IMR-90 (cell line): ENCODE results near the gene MRPS10. TPM values are rescaled to one million over a fixed set of nuclear protein-coding genes. Genes with fewer than 3 reads are reported as not detected.

Source experiments
- ATAC-seq: fragments of 200-7000 bp; cut with Tn5 transposase; 2 replicates; pipeline ENCODE4 v1.9.1; 2020; ENCODE audit warnings: low read depth, mild to moderate bottlenecking, moderate library complexity
- BruUV-seq: library from RNA; stranded (reverse); fragments of 400-500 nt; replicated peaks from 2 replicates; lab custom pipeline; 2021; lab: Mats Ljungman, UMichigan
- CTCF ChIA-PET: fragments of 300-600 bp; formaldehyde crosslinking; extraction: SDS; loops from one replicate; lab custom pipeline; 2021; ENCODE audit warnings: antibody characterized with exemption; lab: Yijun Ruan, JAX
- POLR2A ChIA-PET: fragments of 300-600 bp; sonication (Branson Sonifier 250); formaldehyde crosslinking; loops from one replicate; lab custom pipeline; 2022; ENCODE audit warnings: antibody characterized with exemption; ENCODE audit not compliant: unreplicated experiment; lab: Charles Lee
- DNase-seq: peaks from one replicate; pipeline ENCODE4 v3.0.0; 2013
- H2AFZ ChIP-seq: replicated peaks from 2 replicates; pipeline ENCODE3; 2013; ENCODE audit warnings: low read length, mild to moderate bottlenecking; ENCODE audit not compliant: poor library complexity
- H2AK5ac ChIP-seq: 2 replicates; pipeline ENCODE4 v1.6.1; 2013; ENCODE audit warnings: low read depth, low read length, inconsistent platforms
- H2AK9ac ChIP-seq: replicated peaks from 2 replicates; pipeline ENCODE3; 2013; ENCODE audit warnings: mild to moderate bottlenecking, low read depth, low read length, moderate library complexity; ENCODE audit not compliant: poor library complexity
- H2BK120ac ChIP-seq: 2 replicates; pipeline ENCODE4 v1.6.1; 2013; ENCODE audit warnings: low read depth, low read length, inconsistent platforms
- H2BK15ac ChIP-seq: 3 replicates; pipeline ENCODE4 v1.6.1; 2013; ENCODE audit warnings: low read depth, low read length, inconsistent platforms
- H2BK20ac ChIP-seq: 2 replicates; pipeline ENCODE4 v1.6.1; 2013; ENCODE audit warnings: low read depth, mild to moderate bottlenecking, inconsistent platforms, low read length, moderate library complexity
- H2BK5ac ChIP-seq: 2 replicates; pipeline ENCODE4 v1.6.1; 2013; ENCODE audit warnings: mild to moderate bottlenecking, low read depth, low read length, inconsistent platforms; ENCODE audit not compliant: poor library complexity, severe bottlenecking
- H3K14ac ChIP-seq: replicated peaks from 2 replicates; pipeline ENCODE4 v1.6.1; 2013; ENCODE audit warnings: low read depth, low read length, inconsistent platforms
- H3K18ac ChIP-seq: 2 replicates; pipeline ENCODE4 v1.6.1; 2013; ENCODE audit warnings: low read depth, low read length, control low read depth
- H3K23ac ChIP-seq: 2 replicates; pipeline ENCODE4 v1.6.1; 2013; ENCODE audit warnings: low read depth, low read length, inconsistent platforms
- H3K27ac ChIP-seq: 2 replicates; pipeline ENCODE4 v1.5.1; 2013; ENCODE audit warnings: mild to moderate bottlenecking, control low read depth, low read length; ENCODE audit not compliant: insufficient read depth
- H3K27me3 ChIP-seq: 2 replicates; pipeline ENCODE4 v1.6.1; 2013; ENCODE audit warnings: low read length; ENCODE audit not compliant: control insufficient read depth, insufficient read depth
- H3K36me3 ChIP-seq: 2 replicates; pipeline ENCODE4 v1.6.1; 2013; ENCODE audit warnings: low read length, mixed read lengths; ENCODE audit not compliant: control insufficient read depth, insufficient read depth
- H3K4ac ChIP-seq: 2 replicates; pipeline ENCODE4 v1.6.1; 2013; ENCODE audit warnings: low read depth, low read length, inconsistent platforms
- H3K4me1 ChIP-seq: 2 replicates; pipeline ENCODE4 v1.6.1; 2013; ENCODE audit warnings: low read length, mixed read lengths; ENCODE audit not compliant: control insufficient read depth, insufficient read depth
- H3K4me2 ChIP-seq: 2 replicates; pipeline ENCODE4 v1.6.1; 2013; ENCODE audit warnings: low read depth, mild to moderate bottlenecking, control low read depth, low read length, moderate library complexity
- H3K4me3 ChIP-seq: 2 replicates; pipeline ENCODE4 v1.5.1; 2013; ENCODE audit warnings: low read depth, mild to moderate bottlenecking, control low read depth, low read length, moderate library complexity; ENCODE audit not compliant: insufficient read depth
- H3K56ac ChIP-seq: 2 replicates; pipeline ENCODE4 v1.6.1; 2013; ENCODE audit warnings: low read length, inconsistent platforms; ENCODE audit not compliant: insufficient read depth; ENCODE audit errors: extremely low read depth
- H3K79me1 ChIP-seq, 2 experiments: 2 replicates each; pipeline ENCODE4 v1.6.1; 2013; ENCODE audit warnings: low read length in 2 of 2, inconsistent platforms in 1 of 2, low read depth in 1 of 2
- H3K9ac ChIP-seq: 2 replicates; pipeline ENCODE4 v1.6.1; 2013; ENCODE audit warnings: low read depth, low read length, control low read depth
- H3K9me1 ChIP-seq: 2 replicates; pipeline ENCODE4 v1.6.1; 2013; ENCODE audit warnings: low read length, inconsistent platforms; ENCODE audit not compliant: insufficient read depth
- H3K9me3 ChIP-seq: 2 replicates; pipeline ENCODE4 v1.6.1; 2013; ENCODE audit warnings: low read length; ENCODE audit not compliant: control insufficient read depth, insufficient read depth
- H4K20me1 ChIP-seq: 2 replicates; pipeline ENCODE4 v1.6.1; 2013; ENCODE audit warnings: low read length, inconsistent platforms; ENCODE audit not compliant: insufficient read depth
- H4K5ac ChIP-seq: 2 replicates; pipeline ENCODE4 v1.6.1; 2013; ENCODE audit warnings: mild to moderate bottlenecking, low read depth, low read length, control low read depth
- H4K8ac ChIP-seq, 2 experiments: 2 replicates each; pipeline ENCODE4 v1.6.1; 2013; ENCODE audit warnings: low read depth in 2 of 2, low read length in 2 of 2, control low read depth in 1 of 2, inconsistent platforms in 1 of 2
- H4K91ac ChIP-seq: 2 replicates; pipeline ENCODE4 v1.6.1; 2013; ENCODE audit warnings: low read depth, low read length, inconsistent platforms; ENCODE audit not compliant: insufficient read depth
- CEBPB ChIP-seq: IDR thresholded peaks from 2 replicates; pipeline ENCODE4 v1.6.1; 2012; ENCODE audit warnings: low read depth, low read length, improper control_type of control experiment
- CHD1 ChIP-seq: IDR thresholded peaks from 2 replicates; pipeline ENCODE4 v1.6.1; 2012; ENCODE audit warnings: low read depth, low read length, improper control_type of control experiment
- CTCF ChIP-seq: conservative IDR thresholded peaks from 2 replicates; pipeline ENCODE4 v1.5.1; 2012; ENCODE audit warnings: mild to moderate bottlenecking, low read depth, low read length, improper control_type of control experiment
- ELK1 ChIP-seq: fragments of 150-350 bp; IDR thresholded peaks from 2 replicates; pipeline ENCODE4 v1.6.1; 2016; ENCODE audit warnings: low read depth, mild to moderate bottlenecking, low read length, moderate library complexity, borderline replicate concordance
- FOS ChIP-seq: fragments of 150-350 bp; IDR thresholded peaks from 2 replicates; pipeline ENCODE4 v1.6.1; 2016; ENCODE audit warnings: low read depth, low read length
- MAFK ChIP-seq: IDR thresholded peaks from 2 replicates; pipeline ENCODE4 v1.6.1; 2012; ENCODE audit warnings: low read depth, low read length, improper control_type of control experiment
- MAZ ChIP-seq: IDR thresholded peaks from 2 replicates; pipeline ENCODE4 v1.6.1; 2012; ENCODE audit warnings: low read depth, mild to moderate bottlenecking, low read length, improper control_type of control experiment, moderate library complexity, borderline replicate concordance
- MXI1 ChIP-seq: IDR thresholded peaks from 2 replicates; pipeline ENCODE4 v1.6.1; 2012; ENCODE audit warnings: low read depth, mild to moderate bottlenecking, low read length, moderate library complexity, borderline replicate concordance
- NFE2L2 ChIP-seq: fragments of 150-350 bp; IDR thresholded peaks from 2 replicates; pipeline ENCODE4 v1.6.1; 2016; ENCODE audit warnings: low read depth, mild to moderate bottlenecking, low read length
- POLR2A ChIP-seq: IDR thresholded peaks from 2 replicates; pipeline ENCODE4 v1.6.1; 2012; ENCODE audit warnings: mild to moderate bottlenecking, low read depth, low read length
- RAD21 ChIP-seq: IDR thresholded peaks from 2 replicates; pipeline ENCODE4 v1.6.1; 2012; ENCODE audit warnings: low read length, improper control_type of control experiment
- RCOR1 ChIP-seq: IDR thresholded peaks from 2 replicates; pipeline ENCODE4 v1.6.1; 2012; ENCODE audit warnings: mild to moderate bottlenecking, low read length, improper control_type of control experiment; ENCODE audit not compliant: insufficient replicate concordance
- RFX5 ChIP-seq: IDR thresholded peaks from 2 replicates; pipeline ENCODE4 v1.8.0; 2012; ENCODE audit warnings: low read depth, mild to moderate bottlenecking, low read length, moderate library complexity
- USF2 ChIP-seq: fragments of 150-350 bp; IDR thresholded peaks from 2 replicates; pipeline ENCODE4 v1.6.1; 2017; ENCODE audit warnings: mild to moderate bottlenecking, antibody characterized with exemption, low read length, low read depth
- WGBS, 2 experiments: methylation state at CpG; one replicate each; pipeline versions ENCODE4 v1.1.5 to v1.1.7; 2013; ENCODE audit warnings: missing lambda C conversion rate in 2 of 2; ENCODE audit not compliant: insufficient read length in 1 of 2; ENCODE audit errors: extremely low coverage in 2 of 2; 5-methylcytosine and 5-hydroxymethylcytosine counted together
- dilution Hi-C: fragments of 300-500 bp; cut with HindIII; formaldehyde crosslinking; loops from one replicate; pipeline ENCODE4 v1.14.3; 2018; ENCODE audit warnings: low sequenced_read_pairs; ENCODE audit not compliant: unreplicated experiment
- in situ Hi-C: fragments of 300-500 bp; cut with MboI; formaldehyde crosslinking; loops from 3 replicates; pipeline ENCODE4 v1.14.3; 2019; ENCODE audit warnings: low sequenced_read_pairs, inconsistent platforms, mixed read lengths
- intact Hi-C: fragments of 100-400 bp; cut with micrococcal nuclease; formaldehyde crosslinking; loops from 2 replicates; pipeline ENCODE4 v1.10.0; 2022
- polyA plus RNA-seq, 3 experiments: library from polyadenylated mRNA; depleted of rRNA; stranded (reverse); fragments of >200 nt; gene quantifications; 2 replicates each; pipeline ENCODE4 v1.2.3, GENCODE V29; 2012; ENCODE audit warnings: low replicate concordance in 1 of 3
- total RNA-seq: library from RNA; depleted of rRNA; stranded (reverse); fragments of >200 nt; gene quantifications from 2 replicates; pipeline ENCODE4 v1.2.3, GENCODE V29; 2012

The MRPS10 gene
- total and polyA plus RNA-seq, 2 of the 4 experiments (the other 2 are of a cell fraction) = 28.5 to 47.0 TPM

GRCh38 chr6:42259841-42260395 lies 42.3 kb upstream of the MRPS10 start:
- no peak overlapping the region for H2BK5ac ChIP-seq
- peaks cover 33% of the 10 kb centered on the region for H3K36me3 ChIP-seq
- no CpG with 5 or more reads among the region's 10 CpGs for WGBS, 2 experiments
- POLR2A ChIA-PET = no interaction called here
- no peak overlapping the region for H3K27ac ChIP-seq
- peak overlapping the region; percentile 10 for H2AFZ ChIP-seq
- no peak overlapping the region for H3K56ac ChIP-seq
- peaks cover 15% of the 10 kb centered on the region for H3K4me1 ChIP-seq
- H3K9me1 ChIP-seq = peaks cover 24% of the 10 kb centered on the region
- no peak overlapping the region for H3K4me3 ChIP-seq
- no peaks in the 10 kb centered on the region for H4K20me1 ChIP-seq
- no peak overlapping the region for H3K9ac ChIP-seq
- intact Hi-C loops = loop anchor here (5.0 kb wide), 1 partner anchor 287 kb away; no protein-coding TSS in a partner anchor
- peak overlapping the region; percentile 28; the same call in 1 of the 2 replicates for H3K14ac ChIP-seq
- H3K79me1 ChIP-seq = peaks cover 0 to 25% of the 10 kb centered on the region in 2 experiments; a peak in 2 of 4 replicates
- no peak overlapping the region for H3K23ac ChIP-seq
- 0 out of 2 replicates have a peak overlapping the region, but pooled peaks have one; percentile 50 for H2BK20ac ChIP-seq
- peak overlapping the region in 1 of 2 experiments; percentile 87; a peak in 1 of 4 replicates for H4K8ac ChIP-seq
- dilution Hi-C loops = no loop called here
- H2BK15ac ChIP-seq = peak overlapping the region; percentile 26; the same call in 1 of the 3 replicates
- H3K4ac ChIP-seq = peak overlapping the region; percentile 69
- peak overlapping the region; percentile 31 for H2AK9ac ChIP-seq
- CTCF ChIA-PET = interaction anchor here (0.5 to 1.6 kb wide), 3 partner anchors 11 to 1450 kb away, joined by 3 to 8 read pairs (median 4); no protein-coding TSS in a partner anchor
- in situ Hi-C loops = loop anchor here (5.0 kb wide), 1 partner anchor 287 kb away; no protein-coding TSS in a partner anchor
- BruUV-seq = no TSS peak
- H2AK5ac ChIP-seq = peak overlapping the region; percentile 30; the same call in 1 of the 2 replicates
- H3K27me3 ChIP-seq = no peaks in the 10 kb centered on the region
- no peak for DNase-seq
- no peak overlapping the region for H4K5ac ChIP-seq
- H2BK120ac ChIP-seq = 0 out of 2 replicates have a peak overlapping the region, but pooled peaks have one; percentile 57
- no peak overlapping the region; the same call in 1 of the 2 replicates for H4K91ac ChIP-seq
- H3K4me2 ChIP-seq = no peak overlapping the region
- H3K9me3 ChIP-seq = no peaks in the 10 kb centered on the region
- ATAC-seq = no peak
- TF ChIP-seq CTCF = no peak
- TF ChIP-seq RCOR1 = no peak
- no peak for TF ChIP-seq CHD1
- TF ChIP-seq MAZ = no peak
- no peak for TF ChIP-seq MXI1
- TF ChIP-seq CEBPB = no peak
- no peak for TF ChIP-seq RAD21
- TF ChIP-seq ELK1 = no peak
- TF ChIP-seq USF2 = no peak
- TF ChIP-seq RFX5 = no peak
- TF ChIP-seq FOS = no peak
- no peak for TF ChIP-seq NFE2L2
- TF ChIP-seq MAFK = no peak
- no peak for TF ChIP-seq POLR2A
- H3K18ac ChIP-seq = no peak overlapping the region
